ENCODE data around the gene RBMS3. TPM values are rescaled to one million over a fixed set of nuclear protein-coding genes. Genes with fewer than 3 reads are reported as not detected.

Gene RBMS3
- total and polyA plus RNA-seq, 2 of the 8 experiments (the other 6 are each of a cell fraction or from before 2014, with no cell fraction given): 3.7 to 6.9 TPM

GRCh38 chr3:29853841-29854397 is 573.0 kb downstream of the RBMS3 start (continued):
- no peak for TF ChIP-seq SIN3A (conservative IDR thresholded peaks at IDR 0.05 in 1 of 2, IDR thresholded peaks at IDR 0.05 in 1 of 2; ENCODE audit: low read depth in 1 of 2, low read length in 2 of 2)
- TF ChIP-seq CBX8 (IDR thresholded peaks at IDR 0.05; ENCODE audit: borderline replicate concordance, low read depth, low read length): no peak
- TF ChIP-seq ASH2L (IDR thresholded peaks at IDR 0.05; ENCODE audit: low read length): no peak
